Activated CD8-positive, alpha-beta memory T cell treated with anti-CD3 and anti-CD28 coated beads for 1 hour (primary cell): Measurements from ENCODE around the gene KBTBD13.
"Not testable (repeated sequence)": the region's sequence is repeated elsewhere in the genome, so short reads cannot be mapped to it uniquely, and the experiment has no call there.

Source experiments
- DNase-seq, 2 donors: peaks; one replicate each; pipeline ENCODE4 v3.0.0-alpha.2; 2020; ENCODE audit warnings: low read depth in 1 of 2; ENCODE audit errors: extremely low read depth in 1 of 2

Gene KBTBD13

DNA sequence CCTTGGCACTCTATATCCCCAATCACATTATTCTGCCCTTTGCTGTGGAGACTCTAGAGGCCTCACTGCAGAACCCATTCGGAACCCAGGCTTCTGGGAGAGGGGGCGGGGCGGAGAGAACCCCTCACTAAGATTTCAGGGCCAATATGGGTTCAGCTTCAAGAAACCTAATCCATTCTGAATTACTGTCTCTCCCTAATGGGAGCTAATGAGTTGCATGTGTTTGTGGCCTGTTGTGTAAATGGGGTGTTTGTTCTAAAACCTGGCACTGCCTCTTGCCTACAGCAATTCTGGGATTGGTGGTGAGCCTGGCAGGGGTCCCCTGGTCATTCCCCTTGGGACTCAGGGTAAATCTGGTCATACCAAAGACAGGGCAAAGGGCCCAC lies 8.2 kb upstream of the KBTBD13 start:
- no peak for DNase-seq

DNA sequence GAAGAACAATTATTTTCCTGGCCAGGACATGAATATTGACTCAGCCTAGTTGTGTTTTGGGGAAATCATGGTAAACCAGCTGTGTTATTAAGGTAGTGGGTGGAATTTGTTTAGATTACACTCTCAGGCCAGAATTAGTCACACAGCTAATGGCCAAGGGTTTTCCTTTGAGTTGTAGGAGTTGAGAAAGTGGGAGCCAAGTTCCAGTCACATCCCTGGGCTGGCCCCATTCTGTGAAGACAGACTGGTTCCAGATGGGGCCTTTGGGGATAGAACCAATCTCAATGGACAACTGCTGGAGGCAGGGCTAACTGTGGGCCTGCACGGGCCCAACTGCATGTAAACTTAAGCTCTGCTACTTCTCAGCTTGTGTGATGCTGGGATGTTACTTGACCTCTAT lies 7.4 kb upstream of the KBTBD13 start:
- DNase-seq: no peak

DNA sequence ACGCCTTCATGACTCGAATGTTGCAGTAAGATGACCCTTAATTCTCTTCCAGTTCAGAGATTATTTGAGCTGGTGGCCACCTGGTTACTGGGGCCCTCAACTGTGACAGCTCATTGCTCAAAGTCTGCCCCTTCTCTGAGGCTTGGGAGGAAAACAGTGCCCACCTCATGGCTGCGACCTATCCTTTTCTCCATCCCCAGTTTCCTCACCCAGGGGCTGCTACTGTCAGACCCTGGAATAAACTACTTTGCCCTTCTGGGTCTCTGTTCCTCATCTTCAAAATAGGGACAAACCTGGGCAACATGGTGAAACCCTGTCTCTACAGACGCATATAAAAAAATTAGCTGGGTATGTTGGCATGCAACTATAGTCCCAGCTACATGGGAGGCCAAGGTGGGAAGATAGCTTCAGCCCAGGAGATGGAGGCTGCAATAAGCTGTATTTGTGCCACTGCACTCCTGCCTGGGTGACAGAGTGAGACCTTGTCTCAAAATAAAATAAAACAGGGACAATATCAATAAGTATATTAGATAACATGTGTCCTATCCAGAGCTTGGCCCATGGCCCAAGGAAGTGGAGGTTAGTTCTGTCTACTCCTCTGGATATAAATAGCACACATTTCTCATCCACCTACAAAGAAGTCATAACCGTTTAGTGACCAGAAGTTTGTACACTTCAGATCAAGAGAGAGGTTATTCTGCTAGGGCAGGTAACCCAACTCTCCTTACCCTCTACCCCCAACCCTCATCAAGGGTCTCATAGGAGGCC lies 6.6 kb upstream of the KBTBD13 start:
- no peak for DNase-seq

DNA sequence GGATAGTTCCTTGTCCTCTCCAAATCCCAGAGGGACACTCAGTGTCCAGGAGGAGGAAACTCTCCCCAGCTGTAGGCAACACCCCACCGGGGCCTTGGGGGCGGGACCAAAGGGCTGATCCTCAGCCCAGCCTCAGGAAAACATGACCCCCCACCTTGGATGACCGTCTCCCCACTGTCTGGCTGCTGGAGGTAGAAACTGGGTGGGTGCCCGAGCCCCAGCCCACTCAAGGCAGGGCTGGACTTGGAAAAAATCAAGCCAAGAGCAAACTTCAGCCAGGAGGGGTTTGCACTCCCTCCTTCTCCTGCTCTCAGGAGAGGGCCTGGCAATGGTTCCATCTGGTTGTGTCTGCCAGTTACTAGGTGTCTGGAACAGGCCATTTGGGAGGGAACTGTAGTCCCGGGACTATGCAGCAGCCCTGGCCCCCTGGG lies 5.2 kb upstream of the KBTBD13 start:
- no peak for DNase-seq

DNA sequence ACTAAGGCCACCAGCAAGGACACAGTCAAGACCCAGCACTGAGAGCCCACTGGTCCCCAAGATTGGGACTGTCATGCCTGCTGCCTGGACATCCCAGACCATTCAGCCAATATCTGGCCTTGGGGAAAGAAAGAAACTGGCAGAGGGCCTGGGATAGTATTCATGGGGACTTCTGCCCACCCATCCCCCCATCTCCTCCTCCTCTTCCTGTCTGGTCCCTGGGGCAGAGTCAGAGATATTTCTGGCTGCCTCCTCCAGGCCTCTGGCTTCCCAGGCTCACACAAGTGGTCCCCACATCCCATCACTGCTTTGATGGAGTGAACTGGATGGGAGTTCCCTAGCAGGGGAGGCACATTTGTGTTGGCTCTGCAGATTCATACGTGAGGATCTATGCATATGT lies 4.5 kb upstream of the KBTBD13 start:
- no peak for DNase-seq

DNA sequence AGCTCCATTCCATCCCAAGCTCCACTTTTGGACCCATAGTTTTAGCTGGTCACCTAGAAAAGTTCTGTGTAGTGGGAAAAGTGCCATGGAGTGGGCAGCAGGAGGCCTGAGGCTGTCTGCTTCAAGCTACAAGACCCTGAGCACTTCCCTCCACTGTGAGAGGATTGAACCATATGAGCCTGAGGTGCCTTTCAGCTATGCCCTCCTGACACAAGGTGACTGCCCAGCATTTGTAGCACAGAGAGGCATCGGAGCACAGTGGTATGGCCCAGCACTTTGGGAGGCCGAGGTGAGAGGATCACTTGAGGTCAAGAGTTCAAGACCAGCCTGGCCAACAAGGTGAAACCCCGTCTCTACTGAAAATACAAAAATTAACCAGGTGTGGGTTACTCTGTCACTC lies 3.9 kb upstream of the KBTBD13 start:
- no peak for DNase-seq

DNA sequence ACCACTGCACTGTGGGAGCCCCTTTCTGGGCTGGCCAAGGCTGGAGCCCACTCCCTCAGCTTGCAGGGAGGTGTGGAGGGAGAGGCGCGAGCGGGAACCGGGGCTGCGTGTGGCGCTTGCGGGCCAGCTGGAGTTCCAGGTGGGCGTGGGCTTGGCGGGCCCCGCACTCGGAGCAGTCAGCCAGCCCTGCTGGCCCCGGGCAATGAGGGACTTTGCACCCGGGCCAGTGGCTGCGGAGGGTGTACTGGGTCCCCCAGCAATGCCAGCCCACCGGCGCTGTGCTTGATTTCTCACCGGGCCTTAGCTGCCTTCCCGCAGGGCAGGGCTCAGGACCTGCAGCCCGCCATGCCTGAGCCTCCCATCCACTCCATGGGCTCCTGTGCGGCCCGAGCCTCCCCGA lies 1.6 kb upstream of the KBTBD13 start:
- not testable (repeated sequence) for DNase-seq

DNA sequence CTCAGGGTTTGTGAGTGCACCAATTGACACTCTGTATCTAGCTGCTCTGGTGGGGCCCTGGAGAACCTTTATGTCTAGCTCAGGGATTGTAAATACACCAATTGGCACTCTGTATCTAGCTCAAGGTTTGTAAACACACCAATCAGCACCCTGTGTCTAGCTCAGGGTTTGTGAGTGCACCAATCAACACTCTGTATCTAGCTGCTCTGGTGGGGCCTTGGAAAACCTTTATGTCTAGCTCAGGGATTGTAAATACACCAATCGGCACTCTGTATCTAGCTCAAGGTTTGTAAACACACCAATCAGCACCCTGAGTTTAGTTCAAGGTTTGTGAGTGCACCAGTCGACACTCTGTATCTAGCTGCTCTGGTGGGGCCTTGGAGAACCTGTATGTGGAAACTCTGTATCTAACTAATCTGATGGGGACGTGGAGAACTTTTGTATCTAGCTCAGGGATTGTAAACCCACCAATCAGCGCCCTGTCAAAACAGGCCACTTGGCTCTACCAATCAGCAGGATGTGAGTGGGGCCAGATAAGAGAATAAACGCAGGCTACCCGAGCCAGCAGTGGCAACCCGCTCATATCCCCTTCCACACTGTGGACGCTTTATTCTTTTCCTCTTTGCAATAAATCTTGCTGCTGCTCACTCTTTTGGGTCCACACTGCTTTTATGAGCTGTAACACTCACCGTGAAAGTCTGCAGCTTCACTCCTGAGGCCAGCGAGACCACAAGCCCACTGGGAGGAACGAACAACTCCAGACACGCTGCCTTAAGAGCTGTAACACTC lies 745 bp upstream of the KBTBD13 start:
- DNase-seq: not testable (repeated sequence)

DNA sequence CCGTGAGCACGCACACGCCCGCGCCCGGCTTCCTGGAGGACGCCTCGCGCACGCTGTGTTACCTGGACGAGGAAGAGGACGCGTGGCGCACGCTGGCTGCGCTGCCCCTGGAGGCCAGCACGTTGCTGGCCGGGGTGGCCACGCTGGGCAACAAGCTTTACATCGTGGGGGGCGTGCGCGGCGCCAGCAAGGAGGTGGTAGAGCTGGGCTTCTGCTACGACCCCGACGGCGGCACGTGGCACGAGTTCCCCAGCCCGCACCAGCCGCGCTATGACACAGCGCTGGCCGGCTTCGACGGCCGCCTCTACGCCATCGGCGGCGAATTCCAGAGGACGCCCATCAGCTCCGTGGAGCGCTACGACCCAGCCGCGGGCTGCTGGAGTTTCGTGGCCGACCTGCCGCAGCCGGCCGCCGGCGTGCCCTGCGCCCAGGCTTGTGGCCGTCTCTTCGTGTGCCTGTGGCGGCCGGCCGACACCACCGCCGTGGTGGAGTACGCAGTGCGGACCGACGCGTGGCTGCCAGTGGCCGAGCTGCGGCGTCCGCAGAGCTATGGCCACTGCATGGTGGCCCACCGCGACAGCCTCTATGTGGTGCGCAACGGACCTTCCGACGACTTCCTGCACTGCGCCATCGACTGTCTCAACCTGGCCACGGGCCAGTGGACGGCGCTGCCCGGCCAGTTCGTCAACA lies 890 bp downstream of the KBTBD13 start:
- no peak for DNase-seq

DNA sequence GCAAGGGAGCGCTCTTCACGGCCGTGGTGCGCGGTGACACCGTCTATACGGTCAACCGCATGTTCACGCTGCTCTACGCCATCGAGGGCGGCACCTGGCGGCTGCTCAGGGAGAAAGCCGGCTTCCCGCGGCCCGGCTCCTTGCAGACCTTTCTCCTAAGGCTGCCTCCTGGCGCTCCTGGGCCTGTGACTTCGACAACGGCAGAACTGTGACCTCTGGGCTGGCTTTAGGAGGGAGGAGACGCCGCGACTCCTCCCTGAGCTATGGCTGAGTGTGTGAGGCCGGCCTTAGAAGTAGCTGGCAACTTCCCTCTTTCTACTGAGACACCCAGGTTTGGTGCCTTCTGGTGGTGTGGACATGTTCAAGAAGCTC lies 1.4 kb downstream of the KBTBD13 start:
- DNase-seq: peak in 1 of 2 donors; percentile 12

DNA sequence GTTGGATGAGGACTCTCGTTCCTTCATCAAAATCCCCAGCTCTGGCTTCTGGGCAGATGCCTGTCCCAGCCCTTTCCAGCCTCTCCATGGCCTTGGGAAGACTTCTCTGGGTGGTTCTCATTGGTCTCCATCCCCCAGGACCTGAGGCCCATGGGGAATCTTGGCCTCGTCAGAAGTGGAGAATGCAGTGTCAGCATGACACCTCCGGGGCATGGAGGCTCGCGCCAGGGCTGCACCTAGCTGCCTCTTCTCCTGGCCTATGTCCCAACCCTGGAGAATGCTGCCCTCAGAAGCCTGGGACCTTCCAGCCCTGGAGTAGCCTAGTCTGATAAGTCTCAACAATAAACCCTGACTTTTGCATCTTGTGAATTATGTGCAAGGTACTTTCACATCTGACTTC lies 3.0 kb downstream of the KBTBD13 start:
- no peak for DNase-seq

DNA sequence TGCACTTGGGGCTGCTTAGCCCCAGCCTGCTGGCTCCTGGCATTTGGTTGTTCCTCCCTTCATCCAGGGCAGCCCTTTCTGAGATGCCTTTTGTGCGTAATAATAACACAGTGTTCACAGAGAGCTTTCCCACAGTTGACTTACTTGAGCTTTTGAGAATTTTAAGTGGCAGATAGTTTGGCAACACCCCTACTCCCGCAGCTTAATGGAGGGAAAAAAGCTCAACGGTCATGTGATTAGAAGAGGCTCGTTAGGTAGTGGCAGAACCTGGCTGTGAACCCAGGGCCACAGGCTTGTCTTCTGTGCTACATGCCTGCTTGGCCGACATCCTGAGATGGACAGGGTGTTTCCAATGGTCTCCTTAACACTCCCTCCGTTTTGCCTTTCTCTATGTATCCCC lies 4.7 kb downstream of the KBTBD13 start:
- DNase-seq: no peak

DNA sequence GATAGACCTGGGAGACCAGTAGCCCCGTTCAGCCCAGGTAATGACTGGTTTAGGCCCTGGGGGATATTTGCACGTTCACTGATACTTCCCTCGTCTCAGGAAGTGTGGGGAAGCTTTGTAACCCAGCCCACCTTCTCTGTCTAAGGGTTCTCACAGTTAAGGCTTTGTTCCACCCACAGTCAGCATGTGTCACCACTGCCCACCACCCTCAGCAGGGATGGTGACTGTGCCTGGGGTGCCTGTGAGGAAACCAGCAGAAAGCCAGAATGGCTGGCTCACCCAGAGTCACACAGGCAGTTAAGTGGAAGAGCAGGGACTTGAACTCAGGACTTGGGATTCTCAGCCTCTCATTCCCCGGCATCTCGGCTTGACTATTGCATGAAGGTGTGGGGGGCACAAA lies 5.2 kb downstream of the KBTBD13 start:
- DNase-seq: no peak

DNA sequence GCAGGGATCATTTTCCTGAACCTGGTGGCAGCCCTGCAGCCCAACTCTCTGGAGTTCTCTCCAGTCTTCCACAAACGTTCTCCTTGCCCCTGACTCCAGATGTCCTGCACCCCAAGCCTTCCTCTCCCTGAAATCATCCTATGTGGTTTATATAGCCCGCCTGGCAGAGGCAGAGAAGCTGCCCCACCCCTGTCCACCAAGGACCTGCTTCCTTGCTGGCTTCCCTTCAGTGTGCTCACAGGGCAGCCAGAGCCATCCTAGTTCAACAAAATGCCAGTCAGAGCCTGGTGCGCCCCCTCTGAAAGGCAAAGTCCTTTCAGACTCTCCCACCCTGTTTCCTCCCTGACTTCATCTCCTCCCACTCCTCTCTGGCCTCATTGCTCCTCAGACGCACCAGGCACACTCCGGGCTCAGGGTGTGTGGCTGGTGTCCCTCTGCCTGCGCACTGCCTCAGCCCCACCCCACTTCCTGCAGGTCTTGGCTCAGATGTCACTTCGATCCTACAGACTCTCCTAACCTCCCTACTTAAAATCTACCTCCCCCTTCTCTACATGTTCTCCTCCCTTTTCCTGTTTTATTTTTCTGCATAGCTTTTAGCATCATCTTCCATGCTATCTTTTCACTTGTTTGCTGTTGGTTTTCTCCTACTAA lies 5.9 kb downstream of the KBTBD13 start:
- no peak for DNase-seq

DNA sequence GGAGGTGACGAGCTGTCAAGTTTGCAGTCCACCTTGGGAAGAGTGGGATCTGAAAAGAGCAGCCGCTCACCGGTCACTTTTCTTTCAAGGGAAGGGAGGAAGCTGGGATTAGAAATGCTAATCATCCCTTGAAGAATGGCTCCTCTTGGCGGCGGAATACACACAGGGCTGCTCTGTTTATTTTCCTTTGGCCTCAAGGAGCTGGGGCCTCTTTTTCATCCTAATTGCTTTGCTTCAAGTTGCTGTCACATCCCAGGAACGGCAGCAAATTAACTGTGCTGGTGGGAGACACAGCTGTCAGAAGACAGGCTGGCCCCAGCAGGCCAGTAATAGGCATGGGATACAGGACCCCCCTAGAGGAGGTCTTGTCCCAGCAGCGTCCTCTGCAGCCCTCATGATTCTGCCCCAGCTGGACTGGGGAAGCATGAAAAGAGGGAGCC lies 6.7 kb downstream of the KBTBD13 start:
- no peak for DNase-seq

DNA sequence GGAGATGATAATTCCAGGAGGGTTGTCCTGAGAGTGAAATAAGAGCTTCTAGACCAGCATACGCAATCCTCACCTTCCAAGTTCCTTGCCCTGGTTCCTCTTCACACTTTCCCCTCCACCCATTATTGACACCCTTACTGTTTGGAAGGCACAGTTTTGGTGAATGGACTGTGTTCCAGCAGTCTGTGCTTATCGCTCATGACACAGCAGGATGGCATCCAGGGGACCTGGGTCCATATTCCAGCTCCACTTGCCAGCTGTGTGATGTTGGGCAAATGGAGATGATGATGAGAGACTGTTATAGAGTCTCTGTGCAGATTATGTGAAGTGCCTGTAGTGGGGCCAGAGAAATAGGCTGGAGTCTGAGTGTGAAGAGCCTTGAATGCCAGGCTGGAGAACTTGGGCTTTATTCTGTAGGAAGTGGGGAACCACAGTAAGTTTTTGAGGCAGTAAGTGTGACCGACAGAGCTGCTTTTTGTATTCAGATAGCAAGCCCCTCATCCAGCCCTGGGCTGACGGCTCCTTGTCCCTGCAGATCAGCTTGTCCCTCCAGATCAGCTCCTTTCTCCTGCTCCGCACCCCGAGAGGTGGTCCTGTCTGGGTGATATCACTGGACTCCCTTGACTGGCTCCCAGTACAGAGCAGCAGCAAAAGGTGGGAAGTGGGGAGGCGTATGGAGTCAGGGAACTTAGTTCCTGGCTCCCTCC lies 8.1 kb downstream of the KBTBD13 start:
- no peak for DNase-seq

DNA sequence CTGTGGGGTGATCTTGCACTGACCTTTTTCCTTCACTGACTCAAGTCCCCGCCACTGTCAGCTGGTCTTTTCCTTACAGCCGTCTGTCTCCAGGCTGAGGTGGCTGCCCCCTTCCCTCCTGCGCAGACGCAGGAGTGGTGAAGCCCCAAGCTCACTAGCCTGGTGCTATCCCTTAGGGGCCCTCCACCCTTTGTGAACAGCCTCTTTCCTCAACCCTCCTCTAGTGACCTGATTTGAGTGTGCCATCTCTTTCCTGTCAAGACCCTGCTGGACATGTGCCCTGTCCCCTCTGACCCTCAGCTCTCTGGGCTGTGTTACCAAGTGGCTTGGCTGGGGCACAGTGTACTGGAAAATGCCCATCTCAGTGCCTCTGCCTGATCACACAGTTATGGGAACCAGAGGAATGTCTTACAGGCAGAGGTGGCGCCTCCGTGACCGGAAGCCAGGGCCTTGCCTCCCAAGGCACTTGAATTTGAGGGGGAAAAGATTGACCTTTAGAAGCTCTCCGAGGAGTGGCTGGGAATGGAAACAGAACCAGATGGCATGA lies 8.7 kb downstream of the KBTBD13 start:
- no peak for DNase-seq

DNA sequence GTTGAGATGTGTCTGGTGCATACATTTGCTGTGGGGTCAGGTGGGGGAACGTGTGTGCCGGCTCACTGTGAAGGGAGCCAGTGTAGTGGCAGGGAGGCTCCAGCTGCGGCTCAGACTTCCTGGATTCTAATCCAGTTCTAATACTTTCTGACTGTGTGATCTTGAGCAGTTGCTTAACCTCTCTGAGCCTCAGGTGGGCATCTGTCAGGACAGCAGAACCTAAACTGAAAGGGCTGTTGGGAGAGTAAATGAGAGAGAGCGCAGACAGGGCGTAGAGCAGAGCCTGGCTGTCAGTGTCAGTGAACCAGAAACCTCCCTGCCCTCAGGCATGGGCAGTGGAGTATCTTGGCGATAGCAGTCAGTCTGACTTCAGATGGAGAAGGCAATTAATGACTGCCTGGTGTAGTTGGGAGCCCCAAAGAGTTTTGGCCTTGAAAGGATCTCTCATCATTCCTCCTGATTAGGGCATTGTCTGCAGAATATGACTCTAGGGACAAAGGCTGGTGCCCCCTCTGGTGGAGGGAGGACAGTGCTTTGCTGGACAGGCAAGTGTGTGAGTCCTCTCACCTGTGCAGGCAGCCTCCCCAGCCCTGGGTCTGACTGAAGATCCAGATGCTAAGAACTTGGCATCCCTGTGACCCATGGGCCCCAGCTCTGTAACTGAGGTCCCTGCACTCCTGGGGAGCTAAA lies 9.6 kb downstream of the KBTBD13 start:
- DNase-seq: no peak

DNA sequence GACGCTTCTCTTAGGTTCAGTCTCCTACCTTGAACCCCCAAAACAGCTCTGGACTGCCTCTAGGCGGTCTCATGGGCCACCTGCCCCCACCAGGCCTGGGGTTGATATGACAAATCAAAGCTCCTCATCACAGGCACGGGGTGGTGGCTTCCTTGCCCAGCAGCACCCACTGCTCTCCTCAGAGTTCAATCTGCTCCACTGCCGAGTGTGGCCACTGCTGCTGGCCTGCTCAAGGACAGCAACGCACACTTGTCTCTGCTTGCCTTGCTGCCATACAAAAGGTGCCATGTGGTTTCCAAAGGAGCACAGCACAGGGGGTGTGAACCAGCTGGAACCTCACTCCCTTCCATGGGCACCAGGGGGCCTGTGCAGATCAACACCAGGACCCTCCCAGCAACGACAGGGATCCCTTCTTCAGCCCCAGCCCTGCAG lies 10.2 kb downstream of the KBTBD13 start:
- DNase-seq: no peak

DNA sequence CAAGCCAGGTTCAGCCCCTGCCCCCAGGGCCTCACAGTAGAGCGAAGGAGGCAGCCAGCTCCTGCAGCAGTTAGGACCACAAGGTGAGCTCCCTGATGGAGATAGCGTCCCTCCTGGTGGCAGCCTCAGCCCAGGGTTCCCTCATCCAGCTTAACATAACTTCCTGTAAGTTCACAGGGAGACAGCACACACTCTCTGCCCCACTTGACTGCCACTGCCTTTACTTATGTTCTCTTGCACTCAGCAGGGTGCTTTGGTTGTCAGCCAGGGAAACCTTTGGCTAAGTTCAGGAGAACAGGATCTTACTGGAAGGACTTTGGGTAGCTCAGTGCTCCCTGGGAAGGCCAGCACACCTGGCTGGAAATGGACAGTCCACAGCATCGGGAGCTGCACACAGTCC lies 10.9 kb downstream of the KBTBD13 start:
- DNase-seq: no peak
